GM10847 (cell line): Measurements from ENCODE around the gene HTT.

Source experiments
- POLR2A ChIP-seq: IDR thresholded peaks from 2 replicates; pipeline ENCODE4 v1.6.1; 2011; ENCODE audit not compliant: insufficient read length; ENCODE audit errors: extremely low read depth

HTT gene

GRCh38 chr4:3209551-3210325, 135.3 kb downstream of the HTT start:
- no peak for TF ChIP-seq POLR2A

GRCh38 chr4:3210467-3210866, 136.0 kb downstream of the HTT start:
- no peak for TF ChIP-seq POLR2A

- TF ChIP-seq POLR2A: no peak
Measured at GRCh38 chr4:3211866-3212265, 137.4 kb downstream of the HTT start.

GRCh38 chr4:3212391-3213105, 138.1 kb downstream of the HTT start:
- no peak for TF ChIP-seq POLR2A

GRCh38 chr4:3213106-3213425, 138.6 kb downstream of the HTT start:
- no peak for TF ChIP-seq POLR2A

DNA sequence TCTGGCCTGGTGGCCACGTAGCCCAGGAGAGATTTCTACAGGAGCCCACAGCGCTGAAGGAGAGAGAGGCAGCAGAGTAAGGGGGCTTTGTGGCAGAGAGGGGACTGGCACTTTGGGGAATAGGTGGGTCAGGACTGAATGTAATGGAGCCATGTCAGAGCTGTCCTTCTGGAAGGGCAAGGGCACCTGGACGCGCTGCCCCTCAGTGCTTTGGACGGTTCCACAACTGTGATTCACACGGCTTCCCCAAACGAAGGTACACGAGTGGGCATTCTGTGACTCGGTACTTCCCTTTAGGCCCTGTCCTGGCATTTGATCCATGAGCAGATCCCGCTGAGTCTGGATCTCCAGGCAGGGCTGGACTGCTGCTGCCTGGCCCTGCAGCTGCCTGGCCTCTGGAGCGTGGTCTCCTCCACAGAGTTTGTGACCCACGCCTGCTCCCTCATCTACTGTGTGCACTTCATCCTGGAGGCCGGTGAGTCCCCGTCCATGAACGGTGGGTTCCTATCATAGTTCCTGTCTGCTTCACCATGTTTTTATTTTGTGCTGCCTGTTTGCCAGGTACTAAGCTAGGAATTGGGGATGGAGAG, 139.3 kb downstream of the HTT start:
- TF ChIP-seq POLR2A: no peak

- TF ChIP-seq POLR2A: no peak
Measured at GRCh38 chr4:3215256-3215655, 140.8 kb downstream of the HTT start.

DNA sequence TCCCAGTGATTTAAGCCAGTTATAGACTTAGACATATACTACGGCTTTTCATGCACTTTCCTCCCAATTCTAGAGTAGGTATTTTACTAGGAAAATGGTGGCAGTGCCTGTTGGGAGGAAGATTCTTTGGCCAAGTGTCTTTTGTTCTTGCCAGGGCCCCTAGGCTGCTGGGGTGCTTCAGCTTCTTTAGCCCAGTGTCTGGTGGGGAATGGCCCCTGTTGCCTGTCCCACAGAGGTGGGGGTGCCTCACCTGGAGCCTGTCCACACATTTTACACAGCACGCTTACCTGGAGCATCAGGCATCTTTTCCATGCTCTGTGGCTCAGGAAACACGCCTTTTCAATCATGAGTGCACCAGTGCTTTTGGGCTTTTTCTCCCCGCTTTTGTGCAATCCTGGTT, 141.3 kb downstream of the HTT start:
- TF ChIP-seq POLR2A: no peak

DNA sequence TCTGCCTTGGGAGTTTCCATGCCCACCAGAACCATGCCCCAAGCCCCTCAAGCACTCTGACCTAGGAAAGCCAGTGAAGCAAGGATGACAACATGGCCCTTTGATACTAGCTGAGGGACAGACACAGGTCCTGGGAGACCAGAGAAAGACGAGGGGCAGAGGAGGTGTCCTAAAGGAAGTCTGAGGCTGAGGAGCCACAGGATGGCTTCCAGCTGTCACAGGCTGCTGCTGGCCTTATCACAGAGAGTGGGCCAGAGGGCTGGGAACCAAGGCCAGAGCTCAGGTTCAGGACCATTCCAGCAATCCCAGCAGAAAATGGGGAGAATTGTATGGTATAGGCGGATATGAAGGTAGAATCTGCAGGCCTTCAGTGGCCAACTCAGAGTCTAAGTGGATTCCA, 142.8 kb downstream of the HTT start:
- no peak for TF ChIP-seq POLR2A

GRCh38 chr4:3217771-3218170, 143.3 kb downstream of the HTT start:
- TF ChIP-seq POLR2A: no peak

DNA sequence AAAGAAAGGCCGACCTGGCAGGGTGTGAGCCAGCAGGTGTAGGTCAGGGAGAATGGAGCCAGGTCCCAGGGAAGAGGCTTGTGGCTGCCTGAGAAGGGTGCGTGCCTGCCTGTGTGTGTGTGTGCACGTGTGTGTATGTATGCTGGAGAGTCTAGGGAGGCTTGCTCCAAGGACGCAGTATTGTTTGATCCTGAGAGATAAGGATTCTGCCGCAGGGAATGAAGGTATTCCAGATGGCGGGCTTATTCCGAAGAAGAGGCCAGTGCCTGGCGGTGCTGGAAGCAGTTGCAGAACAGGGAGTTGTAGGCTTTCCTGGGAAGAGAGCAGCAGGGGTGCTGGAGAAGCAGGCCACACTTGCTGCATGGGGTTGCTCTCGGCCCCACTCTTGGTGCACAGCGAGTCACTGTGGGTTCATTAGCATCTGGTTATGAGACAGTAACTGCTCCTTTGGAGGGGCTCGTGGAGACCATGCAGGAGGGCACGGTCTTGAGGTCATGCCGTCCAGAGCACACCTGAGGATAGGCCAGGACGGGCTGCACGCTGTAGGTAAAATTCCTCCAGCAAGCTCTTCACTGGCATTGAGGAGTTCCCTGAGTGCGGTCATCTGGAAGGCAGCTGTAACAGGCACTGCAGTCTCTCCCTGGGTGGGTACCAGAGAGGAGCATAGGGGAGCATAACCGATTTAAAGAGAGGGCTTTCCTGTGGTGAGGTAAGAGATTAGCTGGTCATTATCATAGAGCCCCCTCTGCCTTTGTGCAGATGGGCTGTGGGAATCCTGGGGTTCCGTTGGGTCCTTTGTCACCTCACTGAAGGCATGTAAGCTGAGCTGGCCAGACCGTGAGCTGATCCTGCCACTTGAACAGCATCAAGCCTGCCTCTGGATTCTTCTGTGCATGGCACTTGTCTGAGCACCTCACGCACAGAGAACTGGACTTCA, 144.6 kb downstream of the HTT start:
- no peak for TF ChIP-seq POLR2A

- TF ChIP-seq POLR2A: no peak
Measured at GRCh38 chr4:3219761-3220475, 145.4 kb downstream of the HTT start.

GRCh38 chr4:3220476-3221183, 146.1 kb downstream of the HTT start:
- no peak for TF ChIP-seq POLR2A

DNA sequence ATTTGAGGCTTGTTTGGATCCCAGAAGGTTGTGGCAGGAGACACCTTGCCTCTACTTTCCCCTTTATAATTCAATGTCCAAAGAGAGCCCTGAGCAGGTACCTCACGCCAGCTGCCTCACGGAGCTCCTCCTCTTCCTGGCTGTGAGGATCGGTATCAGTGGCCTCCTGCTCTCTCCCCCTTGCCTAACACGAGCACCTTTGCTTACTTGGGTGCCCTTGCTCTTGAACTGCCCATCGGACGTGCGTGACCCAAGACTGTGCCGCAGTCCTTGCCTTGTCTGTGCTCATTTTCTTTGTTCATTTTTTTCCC, 146.7 kb downstream of the HTT start:
- TF ChIP-seq POLR2A: no peak
